ENCODE measurements around the gene NRF1. TPM values are rescaled to one million over a fixed set of nuclear protein-coding genes. Genes with fewer than 3 reads are reported as not detected.

NRF1 gene
- total and polyA plus RNA-seq, 8 donors = 11.4 to 26.8 (median 22.6) TPM

GRCh38 chr7:129569811-129570215 is 41.7 kb upstream of the NRF1 start:
- H3K9me3 ChIP-seq = no peaks in the 10 kb centered on the region
- no peak overlapping the region for H3K4me3 ChIP-seq
- ATAC-seq = peak; percentile 38
- intact Hi-C loops (cut with DNase I) = no loop called here
- H3K36me3 ChIP-seq = no peaks in the 10 kb centered on the region
- no peak for TF ChIP-seq CTCF (IDR thresholded peaks at IDR 0.05)
- H3K27me3 ChIP-seq = peaks cover 0 to 17% of the 10 kb centered on the region in 2 donors
- no peak for DNase-seq
- H3K27ac ChIP-seq = no peak overlapping the region
- no peaks in the 10 kb centered on the region for H3K4me1 ChIP-seq

DNA sequence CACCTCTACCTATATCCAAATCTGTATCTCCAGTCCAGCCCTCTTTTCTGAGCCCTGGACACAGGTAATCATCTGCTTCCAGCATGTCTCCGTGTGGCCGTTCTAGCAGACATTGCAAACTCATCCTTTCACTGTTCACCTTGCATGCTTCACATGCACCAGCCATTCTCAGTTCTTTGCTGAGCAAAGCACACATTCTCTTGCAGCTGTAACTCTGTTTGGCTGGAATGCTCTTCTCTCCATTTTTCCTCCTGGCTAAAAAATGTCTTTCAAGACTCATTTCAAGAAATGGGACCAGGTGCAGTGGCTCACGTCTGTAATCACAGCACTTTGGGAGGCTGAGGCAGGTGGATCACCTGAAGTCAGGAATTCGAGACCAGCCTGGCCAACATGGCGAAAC is 40.3 kb upstream of the NRF1 start:
- no peak for DNase-seq
- Histone ChIP-seq H3K4me3 (no peak overlapping the region), H3K4me1 (no peaks in the 10 kb centered on the region), H3K27ac (no peak overlapping the region), H3K9me3 (no peaks in the 10 kb centered on the region), H3K36me3 (no peaks in the 10 kb centered on the region), H3K27me3 (peaks cover 0 to 9% of the 10 kb centered on the region in 2 donors)
- intact Hi-C loops (cut with DNase I) = no loop called here
- no peak for TF ChIP-seq CTCF (IDR thresholded peaks at IDR 0.05)
- ATAC-seq = no peak

DNA sequence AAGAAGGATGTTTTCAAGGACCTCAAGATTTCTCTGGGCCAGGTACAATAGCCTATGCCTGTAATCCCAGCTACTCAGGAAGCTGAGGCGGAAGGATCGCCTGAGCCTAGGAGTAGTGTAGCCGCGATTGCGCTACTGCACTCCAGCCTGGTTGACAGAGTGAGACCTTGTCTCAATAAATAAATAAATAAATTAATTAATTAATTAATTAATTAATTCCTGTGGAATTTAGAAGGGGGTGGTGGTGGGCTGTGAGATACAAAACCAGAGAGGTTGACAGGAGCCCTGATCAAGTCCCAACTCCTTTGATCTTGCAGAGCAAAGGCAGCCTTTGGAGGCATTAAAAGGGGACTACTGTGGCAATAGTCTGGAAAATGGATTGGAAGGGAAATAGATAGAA is 39.3 kb upstream of the NRF1 start:
- intact Hi-C loops (cut with DNase I) = no loop called here
- Histone ChIP-seq H3K36me3 (no peaks in the 10 kb centered on the region), H3K9me3 (peaks cover 0 to 3% of the 10 kb centered on the region in 2 donors), H3K4me1 (no peaks in the 10 kb centered on the region), H3K27me3 (peaks cover 0 to 9% of the 10 kb centered on the region in 2 donors), H3K4me3 (no peak overlapping the region), H3K27ac (no peak overlapping the region)
- no peak for DNase-seq
- no peak for TF ChIP-seq CTCF (IDR thresholded peaks at IDR 0.05)
- ATAC-seq = no peak

DNA sequence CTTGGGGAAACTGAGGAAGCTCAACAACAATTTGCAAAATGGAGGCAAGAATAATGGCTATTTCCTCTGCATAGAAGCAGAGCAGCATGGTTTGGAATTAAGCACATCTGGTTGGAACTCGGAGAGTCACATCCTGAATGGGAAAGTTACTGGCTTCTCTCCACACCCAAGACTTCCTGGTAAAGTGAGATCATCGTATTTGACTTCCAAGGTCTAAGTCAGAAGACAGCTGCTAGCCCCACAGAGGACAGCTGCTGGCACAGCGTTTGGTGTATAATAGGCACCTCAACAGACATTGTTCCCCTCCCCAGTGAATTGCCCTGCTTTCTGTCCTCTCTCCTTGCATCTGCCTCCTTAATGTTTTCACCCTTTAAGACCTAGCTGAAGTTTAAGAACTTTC is 37.0 kb upstream of the NRF1 start:
- intact Hi-C loops (cut with DNase I) = no loop called here
- DNase-seq (no peak), ATAC-seq (no peak)
- no peak overlapping the region for H3K4me3 ChIP-seq
- H3K36me3 ChIP-seq = no peaks in the 10 kb centered on the region
- peaks cover 0 to 18% of the 10 kb centered on the region in 2 donors for H3K9me3 ChIP-seq
- no peaks in the 10 kb centered on the region for H3K27me3 ChIP-seq
- H3K27ac ChIP-seq = no peak overlapping the region
- H3K4me1 ChIP-seq = no peaks in the 10 kb centered on the region
- TF ChIP-seq CTCF (IDR thresholded peaks at IDR 0.05) = no peak

- H3K4me1 ChIP-seq = no peaks in the 10 kb centered on the region
- ATAC-seq (no peak), DNase-seq (no peak)
- intact Hi-C loops (cut with DNase I) = no loop called here
- H3K4me3 ChIP-seq = no peak overlapping the region
- H3K27me3 ChIP-seq = no peaks in the 10 kb centered on the region
- TF ChIP-seq CTCF (IDR thresholded peaks at IDR 0.05) = no peak
- no peaks in the 10 kb centered on the region for H3K36me3 ChIP-seq
- peaks cover 0 to 18% of the 10 kb centered on the region in 2 donors for H3K9me3 ChIP-seq
- H3K27ac ChIP-seq = no peak overlapping the region
These were observed 35.8 kb upstream of the NRF1 start for GRCh38 chr7:129575699-129576098.
